ENCODE measurements around the gene TRMT44. TPM values are rescaled to one million over a fixed set of nuclear protein-coding genes. Genes with fewer than 3 reads are reported as not detected.

TRMT44 gene
- total RNA-seq, 4 donors from 2014 or later, result 30.8 to 60.0 (median 46.1) TPM

GRCh38 chr4:8477095-8477635 lies 36.6 kb downstream of the TRMT44 start:
- no peak for TF ChIP-seq POLR2A (IDR thresholded peaks at IDR 0.05)
- no peak for TF ChIP-seq POLR2AphosphoS5 (IDR thresholded peaks at IDR 0.05)
- TF ChIP-seq EP300 (IDR thresholded peaks at IDR 0.05), result no peak
- no peak for TF ChIP-seq CTCF (IDR thresholded peaks at IDR 0.05)
- no peak for DNase-seq (ENCODE audit: low spot score in 2 of 2)
- Histone ChIP-seq H3K4me3 (no peak overlapping the region), H3K4me1 (peaks cover 13% of the 10 kb centered on the region), H3K36me3 (peaks cover 28% of the 10 kb centered on the region), H3K27me3 (no peaks in the 10 kb centered on the region), H3K9me3 (no peaks in the 10 kb centered on the region), H3K27ac (no peak overlapping the region)
- 90% methylated on average over 6 of the region's 16 CpGs for WGBS

- TF ChIP-seq POLR2A (IDR thresholded peaks at IDR 0.05) (no peak), CTCF (IDR thresholded peaks at IDR 0.05) (no peak), EP300 (IDR thresholded peaks at IDR 0.05) (no peak), POLR2AphosphoS5 (IDR thresholded peaks at IDR 0.05) (no peak)
- no peak for DNase-seq (ENCODE audit: low spot score in 2 of 2)
- Histone ChIP-seq H3K36me3 (peaks cover 28% of the 10 kb centered on the region), H3K4me1 (peaks cover 8% of the 10 kb centered on the region), H3K4me3 (no peak overlapping the region), H3K27ac (no peak overlapping the region), H3K9me3 (no peaks in the 10 kb centered on the region), H3K27me3 (no peaks in the 10 kb centered on the region)
- WGBS, result no CpG with 5 or more reads among the region's 8 CpGs
Observed at GRCh38 chr4:8477676-8478075, 37.1 kb downstream of the TRMT44 start.

DNA sequence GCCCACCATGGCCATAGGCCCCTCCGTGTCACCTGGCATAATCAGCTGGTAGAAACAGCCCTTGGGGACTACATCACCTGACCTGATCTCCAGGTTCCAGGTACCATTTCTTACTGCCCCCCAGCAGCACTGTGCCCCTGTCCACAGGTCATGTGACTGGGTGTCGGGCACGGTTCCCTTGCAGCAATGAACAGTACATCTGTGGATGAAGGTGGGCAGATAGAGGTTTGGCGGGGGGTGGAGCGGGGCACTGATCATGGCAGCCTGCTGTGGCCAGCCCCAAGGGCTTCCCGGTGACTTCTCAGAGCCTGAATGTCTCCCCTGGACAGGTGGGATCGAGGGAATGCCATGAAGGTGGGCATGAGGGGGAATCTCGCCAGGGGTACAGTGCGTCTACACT lies 37.8 kb downstream of the TRMT44 start:
- DNase-seq (ENCODE audit: low spot score in 2 of 2), result no peak
- no peak overlapping the region for H3K27ac ChIP-seq
- H3K4me3 ChIP-seq, result no peak overlapping the region
- WGBS, result 100% methylated on average over 1 of the region's 9 CpGs
- peaks cover 3% of the 10 kb centered on the region for H3K4me1 ChIP-seq
- H3K36me3 ChIP-seq, result peaks cover 28% of the 10 kb centered on the region
- TF ChIP-seq POLR2A (IDR thresholded peaks at IDR 0.05), result no peak
- TF ChIP-seq EP300 (IDR thresholded peaks at IDR 0.05), result no peak
- TF ChIP-seq CTCF (IDR thresholded peaks at IDR 0.05), result no peak
- TF ChIP-seq POLR2AphosphoS5 (IDR thresholded peaks at IDR 0.05), result no peak
- H3K27me3 ChIP-seq, result no peaks in the 10 kb centered on the region
- no peaks in the 10 kb centered on the region for H3K9me3 ChIP-seq

DNA sequence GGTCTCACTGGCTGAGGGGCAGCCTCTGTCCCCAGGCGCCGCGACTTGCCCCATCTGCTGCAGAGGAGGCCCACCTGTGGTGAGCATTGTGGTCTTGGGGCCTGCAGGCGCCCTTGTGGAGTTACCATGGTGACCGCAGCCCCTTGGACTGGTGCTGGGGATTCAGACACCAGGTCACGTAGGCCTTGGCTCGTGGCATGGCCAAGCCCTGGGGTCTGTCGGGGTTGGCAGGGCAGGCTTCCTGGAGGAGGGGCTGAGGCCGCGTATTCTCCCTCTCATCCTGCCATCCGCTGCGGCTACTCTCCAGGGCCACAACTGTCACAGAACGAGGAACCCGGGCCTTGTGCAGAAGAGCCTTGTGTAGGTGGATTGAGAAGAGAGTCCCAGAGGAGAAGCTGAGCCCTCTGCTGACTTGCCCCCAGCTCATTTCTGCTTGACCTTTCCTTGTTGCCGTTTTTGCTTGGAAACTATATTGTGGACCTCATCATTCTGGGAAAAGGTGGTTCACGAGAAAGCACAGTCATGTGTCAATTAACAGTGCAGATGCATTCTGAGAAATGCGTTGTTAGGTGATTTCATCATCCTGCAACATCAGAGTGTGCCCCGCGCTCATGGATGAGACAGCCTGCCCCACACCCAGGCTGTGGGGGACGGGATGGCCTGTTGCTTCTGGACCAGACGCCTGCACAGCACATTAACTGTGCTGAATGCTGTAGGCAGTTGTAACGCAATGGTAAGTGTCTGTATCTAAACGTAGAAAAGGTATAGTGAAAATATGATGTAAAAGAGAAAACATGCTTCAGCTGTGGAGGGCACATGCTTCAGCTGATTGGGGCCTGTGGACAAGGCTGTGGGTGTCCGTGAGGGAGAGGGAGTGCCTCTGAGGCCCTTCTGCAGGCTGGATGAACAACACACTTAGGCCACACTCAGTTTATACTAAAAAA lies 38.5 kb downstream of the TRMT44 start:
- WGBS, result 84% methylated on average over 18 of the region's 24 CpGs

More for the DNA sequence above, 38.5 kb downstream of the TRMT44 start:
- H3K4me3 ChIP-seq, result no peak overlapping the region
- no peaks in the 10 kb centered on the region for H3K9me3 ChIP-seq
- TF ChIP-seq POLR2AphosphoS5 (IDR thresholded peaks at IDR 0.05), result no peak
- no peak for TF ChIP-seq CTCF (IDR thresholded peaks at IDR 0.05)
- TF ChIP-seq POLR2A (IDR thresholded peaks at IDR 0.05), result no peak
- no peak for TF ChIP-seq EP300 (IDR thresholded peaks at IDR 0.05)
- no peaks in the 10 kb centered on the region for H3K4me1 ChIP-seq
- DNase-seq (ENCODE audit: low spot score in 2 of 2), result no peak
- H3K27me3 ChIP-seq, result no peaks in the 10 kb centered on the region
- H3K27ac ChIP-seq, result no peak overlapping the region
- peaks cover 25% of the 10 kb centered on the region for H3K36me3 ChIP-seq

Data from suprapubic skin (tissue), 4 donors.